ENCODE data around the gene RNU5B-1. TPM values are rescaled to one million over a fixed set of nuclear protein-coding genes. Genes with fewer than 3 reads are reported as not detected.
"Not testable (repeated sequence)": the region's sequence is repeated elsewhere in the genome, so short reads cannot be mapped to it uniquely, and the experiment has no call there.

RNU5B-1 gene
- total RNA-seq, 1 donor from 2014 or later, result not detected

DNA sequence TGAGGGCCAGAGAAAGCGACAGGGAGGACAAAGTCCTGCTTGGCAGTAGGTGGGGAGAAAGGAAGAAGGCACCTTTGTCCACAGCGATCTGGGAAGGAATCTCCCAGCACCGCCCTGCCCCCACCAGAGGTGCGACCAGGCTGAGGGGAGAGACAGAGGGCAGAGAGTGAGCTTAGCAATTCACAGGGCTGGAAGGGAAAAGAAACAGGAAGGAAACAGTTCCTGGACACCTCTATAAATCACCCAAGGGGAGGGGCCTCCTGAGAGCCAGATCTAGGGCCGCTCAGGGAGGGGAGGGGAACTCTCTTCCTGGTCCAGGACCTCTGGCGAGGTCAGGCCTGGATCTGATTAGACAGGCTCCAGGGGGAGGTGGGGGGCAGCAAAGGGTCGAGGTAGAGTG, 35.4 kb downstream of the RNU5B-1 start:
- Histone ChIP-seq H3K27ac (ENCODE audit: low read depth, low read length) (no peak overlapping the region), H3K4me3 (ENCODE audit: low read length in 3 of 3) (no peak overlapping the region), H3K4me1 (ENCODE audit: control insufficient read depth in 3 of 3, insufficient read depth in 3 of 3, low read length in 3 of 3) (no peaks in the 10 kb centered on the region), H3K9ac (ENCODE audit: low read depth in 1 of 3, low read length in 3 of 3) (no peak overlapping the region), H3K9me3 (ENCODE audit: control insufficient read depth in 3 of 3, low read length in 3 of 3) (no peaks in the 10 kb centered on the region), H3K27me3 (ENCODE audit: control insufficient read depth in 3 of 3, insufficient read depth in 3 of 3, low read length in 3 of 3) (peaks cover 0 to 15% (median 0%) of the 10 kb centered on the region in 3 donors), H3K36me3 (ENCODE audit: control insufficient read depth in 3 of 3, insufficient read depth in 3 of 3, low read length in 3 of 3) (no peaks in the 10 kb centered on the region)

DNA sequence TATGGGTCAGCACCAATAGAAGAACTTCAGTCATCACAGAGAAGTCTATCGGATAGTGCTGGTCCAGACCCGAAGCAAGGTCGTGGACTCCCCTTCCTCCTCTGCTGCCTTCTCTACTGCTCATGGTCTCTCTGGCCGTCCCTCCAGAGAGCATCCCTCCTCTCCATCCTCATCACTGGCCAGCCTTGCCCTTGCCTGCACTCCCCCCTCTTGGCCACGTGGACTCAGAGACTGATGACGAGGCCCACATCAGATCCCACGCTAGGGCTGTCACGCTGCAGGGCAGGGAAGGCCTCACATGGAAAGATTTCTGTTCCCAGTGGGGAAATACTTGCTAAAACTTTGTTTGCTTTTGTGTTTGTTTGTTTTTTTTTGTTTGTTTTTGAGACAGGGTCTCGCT, 38.0 kb downstream of the RNU5B-1 start:
- Histone ChIP-seq H3K4me3 (ENCODE audit: low read length in 3 of 3) (no peak overlapping the region), H3K36me3 (ENCODE audit: control insufficient read depth in 3 of 3, insufficient read depth in 3 of 3, low read length in 3 of 3) (no peaks in the 10 kb centered on the region), H3K27me3 (ENCODE audit: control insufficient read depth in 3 of 3, insufficient read depth in 3 of 3, low read length in 3 of 3) (peaks cover 0 to 6% (median 0%) of the 10 kb centered on the region in 3 donors), H3K27ac (ENCODE audit: low read depth, low read length) (no peak overlapping the region), H3K9ac (ENCODE audit: low read depth in 1 of 3, low read length in 3 of 3) (no peak overlapping the region), H3K9me3 (ENCODE audit: control insufficient read depth in 3 of 3, low read length in 3 of 3) (no peaks in the 10 kb centered on the region), H3K4me1 (ENCODE audit: control insufficient read depth in 3 of 3, insufficient read depth in 3 of 3, low read length in 3 of 3) (no peaks in the 10 kb centered on the region)

- no peaks in the 10 kb centered on the region for H3K9me3 ChIP-seq (ENCODE audit: control insufficient read depth in 3 of 3, low read length in 3 of 3)
- no peaks in the 10 kb centered on the region for H3K4me1 ChIP-seq (ENCODE audit: control insufficient read depth in 3 of 3, insufficient read depth in 3 of 3, low read length in 3 of 3)
- no peak overlapping the region for H3K27ac ChIP-seq (ENCODE audit: low read depth, low read length)
- no peak overlapping the region for H3K4me3 ChIP-seq (ENCODE audit: low read length in 3 of 3)
- H3K27me3 ChIP-seq (ENCODE audit: control insufficient read depth in 3 of 3, insufficient read depth in 3 of 3, low read length in 3 of 3), result peaks cover 0 to 6% (median 0%) of the 10 kb centered on the region in 3 donors
- H3K36me3 ChIP-seq (ENCODE audit: control insufficient read depth in 3 of 3, insufficient read depth in 3 of 3, low read length in 3 of 3), result no peaks in the 10 kb centered on the region
- H3K9ac ChIP-seq (ENCODE audit: low read depth in 1 of 3, low read length in 3 of 3), result no peak overlapping the region
Observed at GRCh38 chr15:65343374-65343981, 39.0 kb downstream of the RNU5B-1 start.

DNA sequence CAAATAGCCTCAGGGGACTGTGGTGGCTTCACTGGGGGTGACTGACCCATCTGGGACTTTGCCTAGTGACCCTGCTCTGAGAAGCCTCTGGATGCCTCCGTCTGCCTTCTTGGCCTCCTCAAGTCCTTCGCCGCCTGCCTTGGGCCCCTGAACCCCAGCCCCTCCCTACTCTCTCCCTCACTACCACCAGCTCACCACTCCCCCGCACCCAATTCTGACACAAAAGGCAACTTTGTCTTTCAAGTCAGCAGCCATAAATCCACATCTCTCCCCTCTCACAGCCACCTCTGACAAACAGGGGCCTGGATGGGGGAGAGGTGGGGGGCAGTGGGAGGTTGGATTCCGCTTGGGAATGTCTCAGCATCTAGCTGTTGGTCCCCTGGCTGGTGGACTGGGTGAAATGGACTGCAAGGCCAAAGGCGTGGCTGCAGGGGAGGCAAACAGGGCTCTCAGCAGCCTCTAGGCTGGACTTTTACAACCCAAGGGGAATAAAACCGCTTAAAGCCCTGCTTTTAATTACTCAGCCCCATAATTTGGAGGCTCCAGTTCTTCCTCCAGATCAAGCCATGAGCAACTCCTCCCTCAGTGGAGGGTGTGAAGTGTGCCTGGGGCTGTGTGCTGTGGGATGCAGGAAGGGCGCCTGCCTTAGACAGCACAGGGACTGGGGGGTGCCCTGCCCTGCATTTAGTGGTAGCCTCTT, 39.9 kb downstream of the RNU5B-1 start:
- H3K9me3 ChIP-seq (ENCODE audit: control insufficient read depth in 3 of 3, low read length in 3 of 3), result no peaks in the 10 kb centered on the region
- no peaks in the 10 kb centered on the region for H3K4me1 ChIP-seq (ENCODE audit: control insufficient read depth in 3 of 3, insufficient read depth in 3 of 3, low read length in 3 of 3)
- peaks cover 0 to 6% (median 0%) of the 10 kb centered on the region in 3 donors for H3K27me3 ChIP-seq (ENCODE audit: control insufficient read depth in 3 of 3, insufficient read depth in 3 of 3, low read length in 3 of 3)
- no peak overlapping the region for H3K9ac ChIP-seq (ENCODE audit: low read depth in 1 of 3, low read length in 3 of 3)
- H3K27ac ChIP-seq (ENCODE audit: low read depth, low read length), result no peak overlapping the region
- no peaks in the 10 kb centered on the region for H3K36me3 ChIP-seq (ENCODE audit: control insufficient read depth in 3 of 3, insufficient read depth in 3 of 3, low read length in 3 of 3)
- H3K4me3 ChIP-seq (ENCODE audit: low read length in 3 of 3), result no peak overlapping the region

DNA sequence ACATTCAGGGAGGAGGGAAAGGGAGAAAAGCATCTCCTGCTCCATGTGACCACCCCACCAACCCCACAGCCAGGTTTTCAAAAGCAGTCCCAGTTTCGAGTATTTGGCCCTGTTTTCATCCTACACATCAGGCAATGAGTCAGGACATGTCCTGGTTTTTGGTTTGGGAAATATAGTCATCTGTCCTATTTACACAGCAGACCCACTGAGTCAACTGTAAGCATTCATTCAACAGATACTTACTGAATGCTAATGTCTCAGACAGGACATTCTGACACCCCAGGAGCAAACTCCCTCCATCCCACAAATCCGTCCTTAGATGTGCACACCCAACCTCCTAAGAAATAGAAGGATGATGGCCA, 40.4 kb downstream of the RNU5B-1 start:
- H3K27me3 ChIP-seq (ENCODE audit: control insufficient read depth in 3 of 3, insufficient read depth in 3 of 3, low read length in 3 of 3), result peaks cover 0 to 4% (median 0%) of the 10 kb centered on the region in 3 donors
- no peaks in the 10 kb centered on the region for H3K36me3 ChIP-seq (ENCODE audit: control insufficient read depth in 3 of 3, insufficient read depth in 3 of 3, low read length in 3 of 3)
- H3K9ac ChIP-seq (ENCODE audit: low read depth in 1 of 3, low read length in 3 of 3), result no peak overlapping the region
- no peaks in the 10 kb centered on the region for H3K4me1 ChIP-seq (ENCODE audit: control insufficient read depth in 3 of 3, insufficient read depth in 3 of 3, low read length in 3 of 3)
- H3K27ac ChIP-seq (ENCODE audit: low read depth, low read length), result no peak overlapping the region
- no peak overlapping the region for H3K4me3 ChIP-seq (ENCODE audit: low read length in 3 of 3)
- no peaks in the 10 kb centered on the region for H3K9me3 ChIP-seq (ENCODE audit: control insufficient read depth in 3 of 3, low read length in 3 of 3)

DNA sequence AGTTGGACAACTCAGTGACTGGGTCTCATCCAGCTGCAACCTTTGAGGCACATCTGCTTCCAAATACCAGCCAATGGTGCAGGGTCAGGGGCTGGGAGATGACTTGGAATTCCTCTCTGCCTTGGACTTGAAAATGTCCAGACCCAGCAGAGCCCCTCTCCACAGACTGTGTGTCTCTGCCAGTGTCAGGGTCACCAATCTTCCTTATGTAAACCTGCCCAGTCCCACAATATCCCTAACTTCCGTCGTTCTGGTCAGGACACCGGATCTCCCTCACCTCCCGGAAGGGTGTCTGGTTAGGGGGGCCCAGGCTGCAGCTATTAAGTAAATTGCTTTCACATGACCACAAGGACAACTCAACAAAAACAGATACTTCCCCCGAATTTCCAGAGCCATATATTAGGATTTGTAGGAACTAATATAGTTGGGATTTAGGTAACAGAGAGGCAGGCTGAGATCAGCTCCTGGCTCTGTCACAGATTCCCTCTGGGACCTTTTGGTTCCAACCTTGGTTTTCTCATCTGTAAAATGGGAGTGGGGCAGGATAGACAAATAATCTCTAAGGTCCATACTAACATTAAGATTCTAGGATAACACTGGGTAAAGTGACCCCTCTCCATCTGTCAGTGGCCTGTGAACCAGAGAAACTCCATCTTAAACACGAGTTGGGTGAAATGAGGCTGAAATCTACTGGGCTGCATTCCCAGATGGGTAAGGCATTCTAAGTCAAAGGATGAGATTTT, 42.5 kb downstream of the RNU5B-1 start:
- H3K27me3 ChIP-seq (ENCODE audit: control insufficient read depth in 3 of 3, insufficient read depth in 3 of 3, low read length in 3 of 3), result no peaks in the 10 kb centered on the region
- no peak overlapping the region for H3K27ac ChIP-seq (ENCODE audit: low read depth, low read length)
- no peak overlapping the region for H3K4me3 ChIP-seq (ENCODE audit: low read length in 3 of 3)
- H3K9me3 ChIP-seq (ENCODE audit: control insufficient read depth in 3 of 3, low read length in 3 of 3), result no peaks in the 10 kb centered on the region
- H3K4me1 ChIP-seq (ENCODE audit: control insufficient read depth in 3 of 3, insufficient read depth in 3 of 3, low read length in 3 of 3), result no peaks in the 10 kb centered on the region
- no peak overlapping the region for H3K9ac ChIP-seq (ENCODE audit: low read depth in 1 of 3, low read length in 3 of 3)
- H3K36me3 ChIP-seq (ENCODE audit: control insufficient read depth in 3 of 3, insufficient read depth in 3 of 3, low read length in 3 of 3), result no peaks in the 10 kb centered on the region

DNA sequence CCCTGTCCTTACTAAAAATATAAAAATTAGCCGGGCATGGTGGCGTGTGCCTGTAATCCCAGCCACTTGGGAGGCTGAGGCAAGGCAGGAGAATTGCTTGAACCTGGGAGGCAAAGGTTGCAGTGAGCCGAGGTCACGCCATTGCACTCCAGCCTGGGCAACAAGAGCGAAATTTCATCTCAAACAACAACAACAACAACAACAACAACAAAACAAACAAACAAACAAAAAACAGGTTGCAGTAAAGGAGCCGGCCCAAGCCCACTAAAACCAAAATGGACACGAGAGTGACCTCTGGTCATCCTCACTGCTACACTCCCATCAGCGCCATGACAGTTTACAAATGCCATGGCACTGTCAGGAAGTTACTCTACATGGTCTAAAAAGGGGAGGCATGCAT, 43.3 kb downstream of the RNU5B-1 start:
- H3K9me3 ChIP-seq (ENCODE audit: control insufficient read depth in 3 of 3, low read length in 3 of 3); H3K27ac ChIP-seq (ENCODE audit: low read depth, low read length); H3K4me3 ChIP-seq (ENCODE audit: low read length in 3 of 3); H3K27me3 ChIP-seq (ENCODE audit: control insufficient read depth in 3 of 3, insufficient read depth in 3 of 3, low read length in 3 of 3); H3K4me1 ChIP-seq (ENCODE audit: control insufficient read depth in 3 of 3, insufficient read depth in 3 of 3, low read length in 3 of 3); H3K9ac ChIP-seq (ENCODE audit: low read depth in 1 of 3, low read length in 3 of 3); H3K36me3 ChIP-seq (ENCODE audit: control insufficient read depth in 3 of 3, insufficient read depth in 3 of 3, low read length in 3 of 3): not testable (repeated sequence)

GRCh38 chr15:65349338-65349737, 44.9 kb downstream of the RNU5B-1 start:
- H3K36me3 ChIP-seq (ENCODE audit: control insufficient read depth in 3 of 3, insufficient read depth in 3 of 3, low read length in 3 of 3), result no peaks in the 10 kb centered on the region
- no peaks in the 10 kb centered on the region for H3K9me3 ChIP-seq (ENCODE audit: control insufficient read depth in 3 of 3, low read length in 3 of 3)
- no peak overlapping the region for H3K4me3 ChIP-seq (ENCODE audit: low read length in 3 of 3)
- no peaks in the 10 kb centered on the region for H3K4me1 ChIP-seq (ENCODE audit: control insufficient read depth in 3 of 3, insufficient read depth in 3 of 3, low read length in 3 of 3)
- no peak overlapping the region for H3K9ac ChIP-seq (ENCODE audit: low read depth in 1 of 3, low read length in 3 of 3)
- H3K27ac ChIP-seq (ENCODE audit: low read depth, low read length), result no peak overlapping the region
- peaks cover 0 to 2% (median 0%) of the 10 kb centered on the region in 3 donors for H3K27me3 ChIP-seq (ENCODE audit: control insufficient read depth in 3 of 3, insufficient read depth in 3 of 3, low read length in 3 of 3)

DNA sequence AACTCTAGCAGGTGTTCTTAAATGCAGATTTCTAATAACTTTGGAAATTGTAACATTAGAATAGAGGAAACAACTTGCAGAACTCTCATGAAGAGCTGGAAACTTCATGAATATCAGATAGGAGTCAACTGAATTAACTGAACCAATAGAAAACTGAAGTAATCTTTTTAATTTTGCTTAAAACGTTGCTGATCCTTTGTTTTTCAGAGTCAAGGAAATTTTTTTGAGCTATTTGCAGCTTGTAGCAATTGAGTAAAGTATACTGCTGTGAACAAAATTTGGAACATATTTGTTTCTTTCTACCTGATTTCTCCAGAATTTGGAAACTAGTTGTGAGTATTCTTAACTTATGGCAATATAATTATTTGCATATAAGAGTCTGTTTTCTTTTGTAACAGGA, 47.5 kb downstream of the RNU5B-1 start:
- not testable (repeated sequence) for H3K9me3 ChIP-seq (ENCODE audit: control insufficient read depth in 3 of 3, low read length in 3 of 3); H3K36me3 ChIP-seq (ENCODE audit: control insufficient read depth in 3 of 3, insufficient read depth in 3 of 3, low read length in 3 of 3); H3K4me1 ChIP-seq (ENCODE audit: control insufficient read depth in 3 of 3, insufficient read depth in 3 of 3, low read length in 3 of 3); H3K4me3 ChIP-seq (ENCODE audit: low read length in 3 of 3); H3K9ac ChIP-seq (ENCODE audit: low read depth in 1 of 3, low read length in 3 of 3); H3K27ac ChIP-seq (ENCODE audit: low read depth, low read length)
- peaks cover 7 to 14% (median 8%) of the 10 kb centered on the region in 3 donors for H3K27me3 ChIP-seq (ENCODE audit: control insufficient read depth in 3 of 3, insufficient read depth in 3 of 3, low read length in 3 of 3)

Measured in skeletal muscle tissue (tissue), 4 donors.